OCI-LY1 (cell line): ENCODE results near the gene TMEM132C.
"Not testable (repeated sequence)": the region's sequence is repeated elsewhere in the genome, so short reads cannot be mapped to it uniquely, and the experiment has no call there.

Source experiments
- EZH2 ChIP-seq: fragments of 200-600 bp; sonication (generic), shearing (Covaris generic); IDR thresholded peaks from 2 replicates; pipeline ENCODE4 v1.8.0; 2017; ENCODE audit warnings: borderline replicate concordance, mixed run types, mild to moderate bottlenecking, antibody characterized with exemption, low read length, moderate library complexity, mixed read lengths
- TF ChIP-seq, protein P1 (sequence below): fragments of 200-600 bp; sonication (generic), shearing (Covaris generic); IDR thresholded peaks from 2 replicates; pipeline ENCODE4 v1.5.1; 2017; ENCODE audit warnings: mild to moderate bottlenecking, antibody characterized with exemption, low read length, moderate library complexity, mixed read lengths

DNA sequence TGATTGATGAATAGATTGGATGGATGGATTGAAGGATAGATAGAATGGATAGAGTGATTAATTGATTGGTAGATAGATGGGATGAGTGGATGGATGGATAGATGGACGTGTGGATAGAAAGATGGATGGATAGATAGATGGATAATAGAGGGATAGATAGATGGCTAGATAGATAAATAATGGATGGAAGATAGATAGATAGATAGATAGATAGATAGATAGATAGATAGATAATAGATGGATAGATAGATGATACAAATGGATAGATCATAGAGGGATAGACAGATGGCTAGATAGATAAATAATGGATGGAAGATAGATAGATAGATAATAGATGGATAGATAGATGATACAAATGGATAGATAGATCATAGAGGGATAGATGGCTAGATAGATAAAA, 337.2 kb downstream of the TMEM132C start:
- TF ChIP-seq, protein P1, sequence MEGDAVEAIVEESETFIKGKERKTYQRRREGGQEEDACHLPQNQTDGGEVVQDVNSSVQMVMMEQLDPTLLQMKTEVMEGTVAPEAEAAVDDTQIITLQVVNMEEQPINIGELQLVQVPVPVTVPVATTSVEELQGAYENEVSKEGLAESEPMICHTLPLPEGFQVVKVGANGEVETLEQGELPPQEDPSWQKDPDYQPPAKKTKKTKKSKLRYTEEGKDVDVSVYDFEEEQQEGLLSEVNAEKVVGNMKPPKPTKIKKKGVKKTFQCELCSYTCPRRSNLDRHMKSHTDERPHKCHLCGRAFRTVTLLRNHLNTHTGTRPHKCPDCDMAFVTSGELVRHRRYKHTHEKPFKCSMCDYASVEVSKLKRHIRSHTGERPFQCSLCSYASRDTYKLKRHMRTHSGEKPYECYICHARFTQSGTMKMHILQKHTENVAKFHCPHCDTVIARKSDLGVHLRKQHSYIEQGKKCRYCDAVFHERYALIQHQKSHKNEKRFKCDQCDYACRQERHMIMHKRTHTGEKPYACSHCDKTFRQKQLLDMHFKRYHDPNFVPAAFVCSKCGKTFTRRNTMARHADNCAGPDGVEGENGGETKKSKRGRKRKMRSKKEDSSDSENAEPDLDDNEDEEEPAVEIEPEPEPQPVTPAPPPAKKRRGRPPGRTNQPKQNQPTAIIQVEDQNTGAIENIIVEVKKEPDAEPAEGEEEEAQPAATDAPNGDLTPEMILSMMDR = not testable (repeated sequence)
- TF ChIP-seq EZH2 = not testable (repeated sequence)
